Natural killer cell (primary cell): ENCODE results near the gene DNAH10. TPM values are rescaled to one million over a fixed set of nuclear protein-coding genes. Genes with fewer than 3 reads are reported as not detected.

ENCODE experiments used
- ATAC-seq, 3 donors: fragments of 150-1000 bp in 2 of 3; fragments of 200-7000 bp in 1 of 3; cut with Tn5 transposase; 1 replicate in 1 of 3; 2 replicates in 2 of 3; pipeline ENCODE4 v1.10.0; 2021; ENCODE audit warnings: mild to moderate bottlenecking in 2 of 3, moderate library complexity in 2 of 3
- DNase-seq, 2 donors: peaks; one replicate each; pipeline versions ENCODE4 v3.0.0 to v3.0.0-alpha.2; 2013 to 2021; ENCODE audit warnings: mixed read lengths in 1 of 2
- H3K27ac ChIP-seq: one replicate; pipeline ENCODE4 v1.5.1; 2013; ENCODE audit warnings: mild to moderate bottlenecking, low read length
- H3K27me3 ChIP-seq: one replicate; pipeline ENCODE4 v1.6.1; 2013; ENCODE audit warnings: low read length; ENCODE audit not compliant: control insufficient read depth, insufficient read depth
- H3K36me3 ChIP-seq: one replicate; pipeline ENCODE4 v1.6.1; 2013; ENCODE audit warnings: low read length; ENCODE audit not compliant: control insufficient read depth, insufficient read depth
- H3K4me1 ChIP-seq: one replicate; pipeline ENCODE4 v1.6.1; 2013; ENCODE audit warnings: low read length; ENCODE audit not compliant: control insufficient read depth, insufficient read depth
- H3K4me3 ChIP-seq: one replicate; pipeline ENCODE4 v1.5.1; 2013; ENCODE audit warnings: low read length
- H3K9me3 ChIP-seq: one replicate; pipeline ENCODE4 v1.6.1; 2013; ENCODE audit warnings: low read length; ENCODE audit not compliant: control insufficient read depth, insufficient read depth
- H3K27ac Mint-ChIP-seq, 2 donors: one replicate each; pipeline ENCODE4 v1.8.0; 2022; ENCODE audit warnings: mild to moderate bottlenecking in 2 of 2, mixed read lengths in 2 of 2, moderate library complexity in 1 of 2
- H3K27me3 Mint-ChIP-seq, 2 donors: one replicate each; pipeline ENCODE4 v1.8.0; 2022; ENCODE audit warnings: low read depth in 2 of 2, mixed read lengths in 2 of 2
- H3K36me3 Mint-ChIP-seq: one replicate; pipeline ENCODE4 v1.8.0; 2022; ENCODE audit warnings: mixed read lengths
- H3K4me1 Mint-ChIP-seq, 2 donors: one replicate each; pipeline ENCODE4 v1.8.0; 2022; ENCODE audit warnings: mixed read lengths in 2 of 2
- H3K4me3 Mint-ChIP-seq: one replicate; pipeline ENCODE4 v1.8.0; 2022; ENCODE audit warnings: mild to moderate bottlenecking, moderate library complexity, mixed read lengths
- H3K9me3 Mint-ChIP-seq, 2 donors: one replicate each; pipeline ENCODE4 v1.8.0; 2022; ENCODE audit warnings: mixed read lengths in 2 of 2
- CTCF ChIP-seq: fragments of 200-600 bp; IDR thresholded peaks from one replicate; pipeline ENCODE4 v1.8.0; 2022; ENCODE audit warnings: antibody characterized with exemption
- WGBS: methylation state at CpG from one replicate; pipeline ENCODE4 v1.1.7; 2013; ENCODE audit warnings: missing lambda C conversion rate; ENCODE audit not compliant: insufficient coverage; 5-methylcytosine and 5-hydroxymethylcytosine counted together
- intact Hi-C: fragments of 100-400 bp; cut with micrococcal nuclease; formaldehyde crosslinking; loops from one replicate; pipeline ENCODE4 v1.14.2; 2022
- total RNA-seq, 4 donors: library from RNA; stranded (reverse); fragments of 120-200 nt in 1 of 4; gene quantifications; one replicate each; pipeline versions ENCODE4 v1.2.3 to v1.2.4, GENCODE V29; 2013 to 2022

DNAH10 gene
- total RNA-seq, 3 donors from 2014 or later (not counting 1 experiment from before 2014, with no cell fraction given), result 0.43 to 1.7 (median 0.94) TPM

GRCh38 chr12:123845881-123846280, 83.8 kb downstream of the DNAH10 start:
- Histone ChIP-seq H3K27me3 (no peaks in the 10 kb centered on the region), H3K9me3 (no peaks in the 10 kb centered on the region), H3K36me3 (no peaks in the 10 kb centered on the region), H3K27ac (no peak overlapping the region), H3K4me3 (no peak overlapping the region), H3K4me1 (no peaks in the 10 kb centered on the region)
- H3K36me3 Mint-ChIP-seq, result no peaks in the 10 kb centered on the region
- DNase-seq (no peak), ATAC-seq (no peak)
- TF ChIP-seq CTCF, result no peak
- WGBS, result 94% methylated on average over 19 of the region's 19 CpGs
- H3K4me3 Mint-ChIP-seq, result no peak overlapping the region
- no peaks in the 10 kb centered on the region for H3K9me3 Mint-ChIP-seq
- no peaks in the 10 kb centered on the region for H3K4me1 Mint-ChIP-seq
- H3K27me3 Mint-ChIP-seq, result peaks cover 0 to 3% of the 10 kb centered on the region in 2 donors
- no peak overlapping the region for H3K27ac Mint-ChIP-seq
- intact Hi-C loops, result no loop called here

- Histone ChIP-seq H3K4me3 (no peak overlapping the region), H3K27ac (no peak overlapping the region), H3K27me3 (no peaks in the 10 kb centered on the region), H3K9me3 (no peaks in the 10 kb centered on the region), H3K4me1 (no peaks in the 10 kb centered on the region), H3K36me3 (no peaks in the 10 kb centered on the region)
- WGBS, result 93% methylated on average over 5 of the region's 5 CpGs
- ATAC-seq, result no peak
- TF ChIP-seq CTCF, result no peak
- intact Hi-C loops, result no loop called here
- no peaks in the 10 kb centered on the region for H3K27me3 Mint-ChIP-seq
- H3K27ac Mint-ChIP-seq, result no peak overlapping the region
- no peaks in the 10 kb centered on the region for H3K4me1 Mint-ChIP-seq
- no peaks in the 10 kb centered on the region for H3K36me3 Mint-ChIP-seq
- no peaks in the 10 kb centered on the region for H3K9me3 Mint-ChIP-seq
- no peak for DNase-seq
- no peak overlapping the region for H3K4me3 Mint-ChIP-seq
Observed at GRCh38 chr12:123846340-123846739, 84.2 kb downstream of the DNAH10 start.

DNA sequence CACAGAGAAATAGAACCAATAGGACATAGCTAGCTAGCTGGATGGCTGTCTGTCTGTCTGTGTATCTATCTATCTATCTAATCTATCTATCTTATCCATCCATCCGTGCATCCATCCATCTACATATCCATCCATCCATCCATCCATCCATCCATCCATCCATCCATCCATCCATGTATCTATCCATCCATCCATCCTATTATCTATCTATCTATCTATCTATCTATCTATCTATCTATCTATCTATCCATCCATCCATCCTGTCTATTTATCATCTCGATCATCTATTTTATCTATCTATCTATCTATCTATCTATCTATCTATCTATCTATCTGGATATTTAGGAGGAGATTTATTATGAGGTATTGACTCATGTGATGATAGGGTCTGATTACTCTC, 84.9 kb downstream of the DNAH10 start:
- Mint-ChIP-seq H3K27me3 (peaks cover 0 to 2% of the 10 kb centered on the region in 2 donors), H3K36me3 (no peaks in the 10 kb centered on the region), H3K4me1 (no peaks in the 10 kb centered on the region), H3K9me3 (no peaks in the 10 kb centered on the region), H3K4me3 (no peak overlapping the region), H3K27ac (no peak overlapping the region)
- Histone ChIP-seq H3K9me3 (no peaks in the 10 kb centered on the region), H3K27ac (no peak overlapping the region), H3K27me3 (no peaks in the 10 kb centered on the region), H3K4me3 (no peak overlapping the region), H3K4me1 (no peaks in the 10 kb centered on the region), H3K36me3 (no peaks in the 10 kb centered on the region)
- intact Hi-C loops, result no loop called here
- no peak for TF ChIP-seq CTCF
- 88% methylated on average over 2 of the region's 2 CpGs for WGBS
- ATAC-seq (no peak), DNase-seq (no peak)

- H3K36me3 ChIP-seq, result no peaks in the 10 kb centered on the region
- no peak overlapping the region for H3K27ac ChIP-seq
- Mint-ChIP-seq H3K36me3 (no peaks in the 10 kb centered on the region), H3K27me3 (peaks cover 0 to 3% of the 10 kb centered on the region in 2 donors), H3K4me1 (no peaks in the 10 kb centered on the region), H3K9me3 (no peaks in the 10 kb centered on the region), H3K4me3 (no peak overlapping the region), H3K27ac (no peak overlapping the region)
- no peak for TF ChIP-seq CTCF
- H3K4me3 ChIP-seq, result no peak overlapping the region
- ATAC-seq, result no peak
- H3K27me3 ChIP-seq, result no peaks in the 10 kb centered on the region
- H3K4me1 ChIP-seq, result no peaks in the 10 kb centered on the region
- intact Hi-C loops, result no loop called here
- DNase-seq, result no peak
- H3K9me3 ChIP-seq, result no peaks in the 10 kb centered on the region
- WGBS, result 94% methylated on average over 8 of the region's 8 CpGs
Observed at GRCh38 chr12:123847876-123848275, 85.8 kb downstream of the DNAH10 start.
